ENCODE data around the gene HSD3B1.

Gene HSD3B1

GRCh38 chr1:119506941-119507340 lies at the start of gene HSD3B1:
Gene HSD3B1, plus strand, starts transcription at chr1:119507210. Its CDS starts 267 bp downstream, at chr1:119507477.
- no peak for DNase-seq (ENCODE audit: low spot score)

GRCh38 chr1:119462964-119463363 lies 44.0 kb upstream of the HSD3B1 start:
- no peak for DNase-seq (ENCODE audit: low spot score)

GRCh38 chr1:119463569-119463968 lies 43.4 kb upstream of the HSD3B1 start:
- DNase-seq (ENCODE audit: low spot score), result no peak

GRCh38 chr1:119466445-119466844 lies 40.6 kb upstream of the HSD3B1 start:
- no peak for DNase-seq (ENCODE audit: low spot score)

- DNase-seq (ENCODE audit: low spot score), result no peak
Observed at GRCh38 chr1:119467219-119467618, 39.8 kb upstream of the HSD3B1 start.

- no peak for DNase-seq (ENCODE audit: low spot score)
Observed at GRCh38 chr1:119467857-119468668, 38.9 kb upstream of the HSD3B1 start.

- DNase-seq (ENCODE audit: low spot score), result no peak
Observed at GRCh38 chr1:119469741-119470140, 37.3 kb upstream of the HSD3B1 start.

- DNase-seq (ENCODE audit: low spot score), result no peak
Observed at GRCh38 chr1:119470377-119470776, 36.6 kb upstream of the HSD3B1 start.

- no peak for DNase-seq (ENCODE audit: low spot score)
Observed at GRCh38 chr1:119470958-119471357, 36.1 kb upstream of the HSD3B1 start.

- no peak for DNase-seq (ENCODE audit: low spot score)
Observed at GRCh38 chr1:119471566-119471965, 35.4 kb upstream of the HSD3B1 start.

GRCh38 chr1:119472080-119472818 lies 34.8 kb upstream of the HSD3B1 start:
- DNase-seq (ENCODE audit: low spot score), result no peak

- DNase-seq (ENCODE audit: low spot score), result no peak
Observed at GRCh38 chr1:119472819-119473175, 34.2 kb upstream of the HSD3B1 start.

- DNase-seq (ENCODE audit: low spot score), result peak; percentile 41
Observed at GRCh38 chr1:119475866-119476439, 31.1 kb upstream of the HSD3B1 start.

GRCh38 chr1:119477710-119478109 lies 29.3 kb upstream of the HSD3B1 start:
- DNase-seq (ENCODE audit: low spot score), result no peak

GRCh38 chr1:119480175-119480574 lies 26.8 kb upstream of the HSD3B1 start:
- no peak for DNase-seq (ENCODE audit: low spot score)

GRCh38 chr1:119481951-119482350 lies 25.1 kb upstream of the HSD3B1 start:
- DNase-seq (ENCODE audit: low spot score), result no peak

- DNase-seq (ENCODE audit: low spot score), result no peak
Observed at GRCh38 chr1:119482517-119483425, 24.2 kb upstream of the HSD3B1 start.

- no peak for DNase-seq (ENCODE audit: low spot score)
Observed at GRCh38 chr1:119483441-119484200, 23.4 kb upstream of the HSD3B1 start.

- DNase-seq (ENCODE audit: low spot score), result no peak
Observed at GRCh38 chr1:119485201-119485600, 21.8 kb upstream of the HSD3B1 start.

- DNase-seq (ENCODE audit: low spot score), result no peak
Observed at GRCh38 chr1:119488216-119488615, 18.8 kb upstream of the HSD3B1 start.

GRCh38 chr1:119489201-119489600 lies 17.8 kb upstream of the HSD3B1 start:
- no peak for DNase-seq (ENCODE audit: low spot score)
